ENCODE results near the gene FHIT.

The FHIT gene

GRCh38 chr3:59949311-59949710 lies 1301.9 kb downstream of the FHIT start:
- H3K27ac ChIP-seq, result no peak overlapping the region
- TF ChIP-seq, protein P1, sequence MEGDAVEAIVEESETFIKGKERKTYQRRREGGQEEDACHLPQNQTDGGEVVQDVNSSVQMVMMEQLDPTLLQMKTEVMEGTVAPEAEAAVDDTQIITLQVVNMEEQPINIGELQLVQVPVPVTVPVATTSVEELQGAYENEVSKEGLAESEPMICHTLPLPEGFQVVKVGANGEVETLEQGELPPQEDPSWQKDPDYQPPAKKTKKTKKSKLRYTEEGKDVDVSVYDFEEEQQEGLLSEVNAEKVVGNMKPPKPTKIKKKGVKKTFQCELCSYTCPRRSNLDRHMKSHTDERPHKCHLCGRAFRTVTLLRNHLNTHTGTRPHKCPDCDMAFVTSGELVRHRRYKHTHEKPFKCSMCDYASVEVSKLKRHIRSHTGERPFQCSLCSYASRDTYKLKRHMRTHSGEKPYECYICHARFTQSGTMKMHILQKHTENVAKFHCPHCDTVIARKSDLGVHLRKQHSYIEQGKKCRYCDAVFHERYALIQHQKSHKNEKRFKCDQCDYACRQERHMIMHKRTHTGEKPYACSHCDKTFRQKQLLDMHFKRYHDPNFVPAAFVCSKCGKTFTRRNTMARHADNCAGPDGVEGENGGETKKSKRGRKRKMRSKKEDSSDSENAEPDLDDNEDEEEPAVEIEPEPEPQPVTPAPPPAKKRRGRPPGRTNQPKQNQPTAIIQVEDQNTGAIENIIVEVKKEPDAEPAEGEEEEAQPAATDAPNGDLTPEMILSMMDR (IDR thresholded peaks at IDR 0.05), result no peak

GRCh38 chr3:59946401-59946800 lies 1304.9 kb downstream of the FHIT start:
- H3K27ac ChIP-seq, result no peak overlapping the region
- no peak overlapping the region for H3K4me3 ChIP-seq (ENCODE audit: low read depth in 1 of 2, low read length in 1 of 2)
- no peaks in the 10 kb centered on the region for H3K36me3 ChIP-seq
- no peaks in the 10 kb centered on the region for H3K9me3 ChIP-seq
- TF ChIP-seq, protein P1 (IDR thresholded peaks at IDR 0.05), result no peak
- no peaks in the 10 kb centered on the region for H3K27me3 ChIP-seq
- H3K4me1 ChIP-seq (ENCODE audit: control insufficient read depth in 1 of 2, insufficient read depth in 1 of 2, low read depth in 1 of 2, low read length in 1 of 2), result no peaks in the 10 kb centered on the region

More at GRCh38 chr3:59949311-59949710, 1301.9 kb downstream of the FHIT start:
- H3K36me3 ChIP-seq, result no peaks in the 10 kb centered on the region
- no peaks in the 10 kb centered on the region for H3K9me3 ChIP-seq
- no peak overlapping the region for H3K4me3 ChIP-seq (ENCODE audit: low read depth in 1 of 2, low read length in 1 of 2)
- no peaks in the 10 kb centered on the region for H3K27me3 ChIP-seq
- no peaks in the 10 kb centered on the region for H3K4me1 ChIP-seq (ENCODE audit: control insufficient read depth in 1 of 2, insufficient read depth in 1 of 2, low read depth in 1 of 2, low read length in 1 of 2)

GRCh38 chr3:59940718-59941117 lies 1310.5 kb downstream of the FHIT start:
- Histone ChIP-seq H3K27me3 (no peaks in the 10 kb centered on the region), H3K4me3 (ENCODE audit: low read depth in 1 of 2, low read length in 1 of 2) (no peak overlapping the region), H3K27ac (no peak overlapping the region), H3K9me3 (no peaks in the 10 kb centered on the region), H3K36me3 (no peaks in the 10 kb centered on the region), H3K4me1 (ENCODE audit: control insufficient read depth in 1 of 2, insufficient read depth in 1 of 2, low read depth in 1 of 2, low read length in 1 of 2) (no peaks in the 10 kb centered on the region)
- TF ChIP-seq, protein P1 (IDR thresholded peaks at IDR 0.05), result no peak

DNA sequence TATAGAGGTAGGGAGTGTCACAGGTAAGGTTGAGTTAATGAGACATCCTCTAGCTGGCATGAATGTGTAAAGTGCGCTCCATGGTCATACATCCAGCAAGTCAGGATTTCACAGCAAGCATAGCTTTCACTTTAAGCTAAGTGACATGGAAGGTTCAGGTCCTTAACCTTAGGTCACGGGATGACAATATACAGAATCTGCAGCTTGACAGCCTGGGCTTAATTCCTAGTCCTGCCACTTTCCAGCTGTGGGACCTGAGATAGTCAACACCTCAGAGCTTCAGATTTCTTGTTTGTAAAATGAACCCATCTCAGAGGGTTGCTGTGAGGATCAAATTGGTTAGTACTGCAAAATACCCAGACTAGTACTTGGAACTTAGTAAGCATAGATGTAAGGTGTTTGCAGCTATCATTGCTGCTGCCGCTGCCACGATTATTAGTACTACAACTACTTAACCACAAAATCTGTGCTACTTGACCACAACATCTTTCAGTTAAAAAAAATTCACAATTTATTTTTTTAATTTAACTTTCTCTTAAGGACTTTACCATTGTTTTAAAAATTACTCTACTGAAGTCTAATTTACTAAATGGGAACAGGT lies 1311.3 kb downstream of the FHIT start:
- TF ChIP-seq, protein P1 (IDR thresholded peaks at IDR 0.05), result no peak
- Histone ChIP-seq H3K27ac (no peak overlapping the region), H3K9me3 (no peaks in the 10 kb centered on the region), H3K4me1 (ENCODE audit: control insufficient read depth in 1 of 2, insufficient read depth in 1 of 2, low read depth in 1 of 2, low read length in 1 of 2) (no peaks in the 10 kb centered on the region), H3K27me3 (no peaks in the 10 kb centered on the region), H3K36me3 (no peaks in the 10 kb centered on the region), H3K4me3 (ENCODE audit: low read depth in 1 of 2, low read length in 1 of 2) (no peak overlapping the region)

GRCh38 chr3:59938828-59939227 lies 1312.4 kb downstream of the FHIT start:
- no peak overlapping the region for H3K27ac ChIP-seq
- no peaks in the 10 kb centered on the region for H3K27me3 ChIP-seq
- TF ChIP-seq, protein P1 (IDR thresholded peaks at IDR 0.05), result no peak
- no peaks in the 10 kb centered on the region for H3K4me1 ChIP-seq (ENCODE audit: control insufficient read depth in 1 of 2, insufficient read depth in 1 of 2, low read depth in 1 of 2, low read length in 1 of 2)
- no peaks in the 10 kb centered on the region for H3K9me3 ChIP-seq
- no peaks in the 10 kb centered on the region for H3K36me3 ChIP-seq
- H3K4me3 ChIP-seq (ENCODE audit: low read depth in 1 of 2, low read length in 1 of 2), result no peak overlapping the region

Data from neutrophil (primary cell).